Endothelial cell (in vitro differentiated cells): ENCODE measurements around the gene CHERP. TPM values are rescaled to one million over a fixed set of nuclear protein-coding genes. Genes with fewer than 3 reads are reported as not detected.
"Not testable (repeated sequence)": the region's sequence is repeated elsewhere in the genome, so short reads cannot be mapped to it uniquely, and the experiment has no call there.

Experiments
- DNase-seq: peaks from one replicate; pipeline ENCODE4 v3.0.0; 2021; ENCODE audit warnings: low spot score
- H3K27ac Mint-ChIP-seq: one replicate; pipeline ENCODE4 v1.8.0; 2021; ENCODE audit warnings: mixed read lengths, inconsistent platforms; ENCODE audit not compliant: unreplicated experiment
- H3K27me3 Mint-ChIP-seq: one replicate; pipeline ENCODE4 v1.8.0; 2021; ENCODE audit warnings: mild to moderate bottlenecking, moderate library complexity, mixed read lengths, inconsistent platforms; ENCODE audit not compliant: unreplicated experiment
- H3K36me3 Mint-ChIP-seq: one replicate; pipeline ENCODE4 v1.8.0; 2021; ENCODE audit warnings: mild to moderate bottlenecking, low read depth, mixed read lengths, inconsistent platforms; ENCODE audit not compliant: unreplicated experiment
- H3K4me1 Mint-ChIP-seq: one replicate; pipeline ENCODE4 v1.8.0; 2021; ENCODE audit warnings: mild to moderate bottlenecking, mixed read lengths, inconsistent platforms; ENCODE audit not compliant: unreplicated experiment
- H3K4me3 Mint-ChIP-seq: one replicate; pipeline ENCODE4 v1.8.0; 2021; ENCODE audit warnings: mild to moderate bottlenecking, mixed read lengths, inconsistent platforms; ENCODE audit not compliant: unreplicated experiment
- H3K9me3 Mint-ChIP-seq: one replicate; pipeline ENCODE4 v1.8.0; 2021; ENCODE audit warnings: mixed read lengths, inconsistent platforms; ENCODE audit not compliant: unreplicated experiment
- total RNA-seq: library from RNA; stranded (reverse); fragmentation: NEBNext Ultra II Directional; extraction: Animal tissue kit (Norgen Biotek cat#: 25700); gene quantifications from one replicate; pipeline ENCODE4 v1.2.1, GENCODE V29; 2021; ENCODE audit not compliant: unreplicated experiment
- TF ChIP-seq, protein P1 (sequence below): fragments of 200-600 bp; sonication (generic); IDR thresholded peaks from one replicate; pipeline ENCODE4 v1.5.0; 2021; ENCODE audit warnings: antibody characterized with exemption; ENCODE audit not compliant: unreplicated experiment

The CHERP gene
- total RNA-seq, 1 donor from 2014 or later: 66.5 TPM

DNA sequence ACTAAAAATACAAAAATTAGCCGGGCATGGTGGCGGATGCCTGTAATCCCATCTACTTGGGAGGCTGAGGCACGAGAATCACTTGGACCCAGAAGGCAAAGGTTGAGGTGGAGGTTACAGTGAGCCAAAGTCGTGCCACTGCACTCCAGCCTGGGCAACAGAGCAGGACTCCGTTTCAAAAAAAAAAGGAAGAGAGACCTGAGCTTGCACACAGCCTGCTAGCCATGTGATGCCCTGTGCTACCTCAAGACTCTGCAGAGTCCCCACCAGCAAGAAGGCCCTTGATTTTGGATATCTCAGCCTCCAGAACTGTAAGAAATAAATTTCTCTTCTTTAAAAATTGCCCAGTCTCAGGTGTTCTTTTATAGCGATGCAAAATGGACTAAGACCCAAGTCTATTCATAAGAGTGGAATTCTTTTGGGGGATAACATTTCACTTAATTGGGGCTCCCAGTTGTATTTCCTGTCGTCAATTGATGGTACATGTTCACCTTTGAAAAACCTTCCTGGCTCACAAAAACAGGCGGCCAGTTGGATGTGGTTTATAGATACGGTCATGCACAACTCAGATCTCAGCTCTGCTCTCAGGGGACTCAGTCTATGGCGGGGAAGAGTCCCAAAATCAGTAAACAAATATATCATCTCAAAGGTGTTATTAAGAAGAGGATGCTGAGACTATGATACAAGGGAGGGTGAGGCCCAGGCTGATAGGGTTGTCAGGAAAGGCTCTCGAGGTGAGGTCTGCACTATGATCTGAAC lies 2.4 kb upstream of the CHERP start:
- Mint-ChIP-seq H3K4me3 (no peak overlapping the region), H3K36me3 (peaks cover 7% of the 10 kb centered on the region), H3K9me3 (no peaks in the 10 kb centered on the region), H3K27me3 (peaks cover 2% of the 10 kb centered on the region), H3K27ac (peak overlapping the region; percentile 54), H3K4me1 (peaks cover 22% of the 10 kb centered on the region)
- TF ChIP-seq, protein P1, sequence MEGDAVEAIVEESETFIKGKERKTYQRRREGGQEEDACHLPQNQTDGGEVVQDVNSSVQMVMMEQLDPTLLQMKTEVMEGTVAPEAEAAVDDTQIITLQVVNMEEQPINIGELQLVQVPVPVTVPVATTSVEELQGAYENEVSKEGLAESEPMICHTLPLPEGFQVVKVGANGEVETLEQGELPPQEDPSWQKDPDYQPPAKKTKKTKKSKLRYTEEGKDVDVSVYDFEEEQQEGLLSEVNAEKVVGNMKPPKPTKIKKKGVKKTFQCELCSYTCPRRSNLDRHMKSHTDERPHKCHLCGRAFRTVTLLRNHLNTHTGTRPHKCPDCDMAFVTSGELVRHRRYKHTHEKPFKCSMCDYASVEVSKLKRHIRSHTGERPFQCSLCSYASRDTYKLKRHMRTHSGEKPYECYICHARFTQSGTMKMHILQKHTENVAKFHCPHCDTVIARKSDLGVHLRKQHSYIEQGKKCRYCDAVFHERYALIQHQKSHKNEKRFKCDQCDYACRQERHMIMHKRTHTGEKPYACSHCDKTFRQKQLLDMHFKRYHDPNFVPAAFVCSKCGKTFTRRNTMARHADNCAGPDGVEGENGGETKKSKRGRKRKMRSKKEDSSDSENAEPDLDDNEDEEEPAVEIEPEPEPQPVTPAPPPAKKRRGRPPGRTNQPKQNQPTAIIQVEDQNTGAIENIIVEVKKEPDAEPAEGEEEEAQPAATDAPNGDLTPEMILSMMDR: no peak
- no peak for DNase-seq

DNA sequence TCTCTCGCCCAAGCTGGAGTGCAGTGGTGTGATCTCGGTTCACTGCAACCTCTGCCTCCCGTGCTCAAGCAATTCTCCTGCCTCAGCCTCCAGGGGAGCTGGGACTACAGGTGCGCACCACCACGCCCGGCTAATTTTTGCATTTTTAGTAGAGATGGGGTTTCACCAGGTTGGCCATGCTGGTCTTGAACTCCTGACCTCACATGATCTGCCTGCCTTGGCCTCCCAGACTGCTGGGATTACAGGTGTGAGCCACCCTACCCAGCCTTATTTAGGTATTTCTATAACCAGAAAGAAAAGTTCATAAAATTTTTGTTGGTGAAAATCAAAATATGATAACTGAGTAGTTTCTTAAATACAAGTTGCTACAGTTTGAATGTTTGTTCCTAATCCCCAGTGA lies 1.5 kb upstream of the CHERP start:
- H3K4me1 Mint-ChIP-seq: peaks cover 24% of the 10 kb centered on the region
- DNase-seq, H3K9me3 Mint-ChIP-seq, H3K27me3 Mint-ChIP-seq: not testable (repeated sequence)
- H3K36me3 Mint-ChIP-seq: peaks cover 12% of the 10 kb centered on the region
- peak overlapping the region; percentile 93 for H3K27ac Mint-ChIP-seq
- peak overlapping the region; percentile 96 for H3K4me3 Mint-ChIP-seq

DNA sequence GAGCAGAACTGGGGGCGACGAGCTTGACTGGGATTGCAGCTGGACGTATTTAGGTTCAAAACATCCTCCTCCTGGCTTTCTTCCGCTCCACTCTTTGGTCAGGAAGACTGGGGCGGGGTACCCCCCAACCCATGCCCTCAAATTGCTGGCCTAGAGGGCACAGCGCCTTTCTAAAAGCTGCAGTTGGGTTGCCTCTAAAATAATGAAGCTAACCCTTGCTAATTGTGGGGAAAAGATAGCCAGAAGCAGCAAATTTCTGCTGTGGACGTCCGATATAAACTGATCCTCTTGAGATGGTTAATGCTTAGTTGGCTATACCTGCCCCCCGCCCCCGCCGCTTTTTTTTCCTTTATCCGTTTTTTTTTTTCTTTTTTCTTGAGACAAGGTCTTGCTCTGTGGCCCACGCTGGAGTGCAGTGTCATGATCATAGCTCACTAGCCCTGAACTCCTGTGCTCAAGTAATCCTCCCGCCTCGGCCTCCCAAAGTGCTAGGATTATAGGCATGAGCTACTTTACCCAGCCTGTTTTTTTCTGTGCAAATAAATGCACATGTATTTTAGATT lies 754 bp upstream of the CHERP start:
- Mint-ChIP-seq H3K4me1 (peaks cover 24% of the 10 kb centered on the region), H3K4me3 (peak overlapping the region; percentile 96), H3K9me3 (no peaks in the 10 kb centered on the region), H3K27me3 (peaks cover 8% of the 10 kb centered on the region), H3K36me3 (peaks cover 18% of the 10 kb centered on the region), H3K27ac (peak overlapping the region; percentile 93)
- DNase-seq: no peak
- TF ChIP-seq, protein P1: no peak

DNA sequence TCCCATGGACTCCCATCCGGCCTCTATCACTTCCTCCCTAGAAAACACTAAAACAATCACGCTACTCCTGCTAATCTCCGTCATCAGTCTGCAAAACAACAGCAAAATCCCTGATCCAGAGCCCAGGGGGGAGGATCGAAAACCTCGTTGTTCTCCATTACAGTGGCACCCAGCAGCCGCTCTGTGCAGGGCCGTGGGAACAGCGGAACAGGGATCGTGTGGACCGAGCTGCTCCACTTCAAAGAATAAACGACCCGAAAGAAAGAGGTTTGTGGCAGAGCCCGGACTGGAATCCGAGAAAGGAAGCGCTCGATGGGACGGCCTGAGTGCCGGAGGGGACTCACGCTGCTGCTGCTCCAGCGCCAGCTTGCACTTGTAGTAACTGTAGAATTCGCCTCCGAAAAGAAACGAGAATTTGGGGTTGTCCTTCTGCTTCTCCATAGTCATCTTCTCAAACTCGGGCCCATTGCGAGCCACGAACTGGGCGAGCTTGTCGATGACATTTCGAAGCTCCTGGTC lies 652 bp downstream of the CHERP start:
- H3K27me3 Mint-ChIP-seq: peaks cover 11% of the 10 kb centered on the region
- TF ChIP-seq, protein P1: no peak
- peak overlapping the region; percentile 92 for H3K4me3 Mint-ChIP-seq
- peaks cover 26% of the 10 kb centered on the region for H3K36me3 Mint-ChIP-seq
- peak overlapping the region; percentile 90 for H3K27ac Mint-ChIP-seq
- DNase-seq: peak; percentile 38
- no peaks in the 10 kb centered on the region for H3K9me3 Mint-ChIP-seq
- peaks cover 24% of the 10 kb centered on the region for H3K4me1 Mint-ChIP-seq

DNA sequence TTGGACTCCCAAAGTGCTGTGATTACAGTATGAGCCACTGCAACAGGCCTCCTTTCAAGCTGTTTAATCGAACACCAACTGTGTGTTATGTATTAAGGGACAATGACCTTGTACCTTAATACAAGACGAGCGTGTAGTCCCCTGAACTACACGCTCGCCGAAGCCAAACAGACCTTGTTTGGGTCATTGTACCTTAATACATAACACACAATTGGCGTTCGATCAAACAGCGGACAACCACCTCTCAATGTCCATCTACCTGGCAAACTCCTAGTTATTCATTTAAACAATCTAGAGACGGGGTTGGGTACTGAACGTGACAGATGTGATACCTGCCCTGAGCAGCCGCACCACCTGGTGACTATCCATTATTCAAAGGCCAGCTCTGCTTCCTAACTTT lies 1.3 kb downstream of the CHERP start:
- DNase-seq: no peak
- H3K27me3 Mint-ChIP-seq: peaks cover 11% of the 10 kb centered on the region
- H3K9me3 Mint-ChIP-seq: no peaks in the 10 kb centered on the region
- H3K4me3 Mint-ChIP-seq: peak overlapping the region; percentile 92
- TF ChIP-seq, protein P1: no peak
- peak overlapping the region; percentile 90 for H3K27ac Mint-ChIP-seq
- peaks cover 24% of the 10 kb centered on the region for H3K4me1 Mint-ChIP-seq
- H3K36me3 Mint-ChIP-seq: peaks cover 28% of the 10 kb centered on the region
